Right ventricle myocardium superior (tissue), 1 donor: ENCODE data around the gene MMAB. TPM values are rescaled to one million over a fixed set of nuclear protein-coding genes. Genes with fewer than 3 reads are reported as not detected.

ENCODE experiments used
- ATAC-seq: fragments of 200-7000 bp; cut with Tn5 transposase; one replicate; pipeline ENCODE4 v1.9.1; 2020; ENCODE audit warnings: mild to moderate bottlenecking; ENCODE audit not compliant: poor library complexity
- DNase-seq: peaks from one replicate; pipeline ENCODE4 v3.0.0-alpha.2; 2020
- intact Hi-C: fragments of 100-400 bp; cut with DNase I; formaldehyde crosslinking; loops from one replicate; pipeline ENCODE4 v1.11.2; 2022
- total RNA-seq: library from RNA; stranded (reverse); fragmentation: NEBNext Ultra II Directional; extraction: Animal tissue kit (Norgen Biotek cat#: 25700); gene quantifications from one replicate; pipeline ENCODE4 v1.2.1, GENCODE V29; 2021
- donor health status: DM: no; HTN: yes; CAD: no; lungs with severe emphysema.

Gene MMAB
- total RNA-seq, 1 donor from 2014 or later = 68.1 TPM

- ATAC-seq = no peak
- intact Hi-C loops = loop anchor here (10.0 kb wide), 1 partner anchor 124 kb away; the partner anchor contains the start of gene FAM222A
Measured at GRCh38 chr12:109590566-109590965, 17.3 kb upstream of the MMAB start.

GRCh38 chr12:109589691-109590245 is 16.5 kb upstream of the MMAB start:
- DNase-seq (no peak), ATAC-seq (no peak)
- intact Hi-C loops = loop anchor here (10.0 kb wide), 1 partner anchor 125 kb away; the partner anchor contains the start of gene FAM222A

More at GRCh38 chr12:109590566-109590965, 17.3 kb upstream of the MMAB start:
- no peak for DNase-seq

GRCh38 chr12:109589240-109589590 is 15.9 kb upstream of the MMAB start:
- ATAC-seq (no peak), DNase-seq (no peak)
- intact Hi-C loops = no loop called here

- DNase-seq (no peak), ATAC-seq (no peak)
- intact Hi-C loops = no loop called here
Measured at GRCh38 chr12:109588461-109589239, 15.3 kb upstream of the MMAB start.

- intact Hi-C loops = no loop called here
- DNase-seq (no peak), ATAC-seq (no peak)
Measured at GRCh38 chr12:109587921-109588320, 14.6 kb upstream of the MMAB start.

- ATAC-seq = no peak
- DNase-seq = no peak
- intact Hi-C loops = no loop called here
Measured at GRCh38 chr12:109586385-109587296, 13.3 kb upstream of the MMAB start.

- ATAC-seq = no peak
- intact Hi-C loops = no loop called here
- DNase-seq = no peak
Measured at GRCh38 chr12:109583733-109584132, 10.4 kb upstream of the MMAB start.

GRCh38 chr12:109582636-109583035 is 9.3 kb upstream of the MMAB start:
- ATAC-seq (peak; percentile 94), DNase-seq (peak; percentile 67)
- intact Hi-C loops = no loop called here

GRCh38 chr12:109581856-109582255 is 8.6 kb upstream of the MMAB start:
- intact Hi-C loops = no loop called here
- DNase-seq = no peak
- ATAC-seq = no peak

- DNase-seq (no peak), ATAC-seq (no peak)
- intact Hi-C loops = no loop called here
Measured at GRCh38 chr12:109581334-109581691, 8.0 kb upstream of the MMAB start.

GRCh38 chr12:109580684-109581333 is 7.5 kb upstream of the MMAB start:
- DNase-seq = no peak
- no peak for ATAC-seq
- intact Hi-C loops = no loop called here

GRCh38 chr12:109580272-109580671 is 7.0 kb upstream of the MMAB start:
- ATAC-seq (no peak), DNase-seq (no peak)
- intact Hi-C loops = no loop called here

GRCh38 chr12:109579639-109580038 is 6.3 kb upstream of the MMAB start:
- intact Hi-C loops = no loop called here
- DNase-seq (no peak), ATAC-seq (no peak)

- ATAC-seq (no peak), DNase-seq (no peak)
- intact Hi-C loops = no loop called here
Measured at GRCh38 chr12:109578330-109578927, 5.1 kb upstream of the MMAB start.

GRCh38 chr12:109577311-109577710 is 4.0 kb upstream of the MMAB start:
- DNase-seq (no peak), ATAC-seq (no peak)
- intact Hi-C loops = no loop called here

- no peak for DNase-seq
- intact Hi-C loops = no loop called here
Measured at GRCh38 chr12:109575683-109576082, 2.4 kb upstream of the MMAB start.

GRCh38 chr12:109573914-109574244 is 575 bp upstream of the MMAB start:
- intact Hi-C loops = no loop called here
- ATAC-seq (no peak), DNase-seq (no peak)

More at GRCh38 chr12:109575683-109576082, 2.4 kb upstream of the MMAB start:
- ATAC-seq = no peak

- intact Hi-C loops = no loop called here
- ATAC-seq = no peak
- DNase-seq = peak; percentile 1
Measured at GRCh38 chr12:109572506-109572845, 828 bp downstream of the MMAB start.
